Mucosa of descending colon (tissue), 3 donors: ENCODE data around the gene TUBG1. TPM values are rescaled to one million over a fixed set of nuclear protein-coding genes. Genes with fewer than 3 reads are reported as not detected.
"Not testable (repeated sequence)": the region's sequence is repeated elsewhere in the genome, so short reads cannot be mapped to it uniquely, and the experiment has no call there.

Experiments used
- ATAC-seq: fragments of 200-7000 bp; cut with Tn5 transposase; one replicate; pipeline ENCODE4 v1.9.1; 2020; ENCODE audit warnings: mild to moderate bottlenecking, moderate library complexity
- DNase-seq, 3 donors: peaks; one replicate each; pipeline ENCODE4 v3.0.0-alpha.2; 2020
- H3K36me3 ChIP-seq: fragments of 200-600 bp; one replicate; pipeline ENCODE4 v1.8.0; 2021; ENCODE audit warnings: low read depth, mild to moderate bottlenecking
- H3K4me1 ChIP-seq: fragments of 200-600 bp; one replicate; pipeline ENCODE4 v1.8.0; 2021; ENCODE audit warnings: low read depth, mild to moderate bottlenecking
- H3K4me3 ChIP-seq: fragments of 200-600 bp; one replicate; pipeline ENCODE4 v1.8.0; 2021; ENCODE audit warnings: mild to moderate bottlenecking
- H3K9me3 ChIP-seq: fragments of 200-600 bp; one replicate; pipeline ENCODE4 v1.8.0; 2021; ENCODE audit warnings: mild to moderate bottlenecking
- CTCF ChIP-seq: fragments of 200-600 bp; IDR thresholded peaks from one replicate; pipeline ENCODE4 v1.8.0; 2022; ENCODE audit warnings: antibody characterized with exemption, mild to moderate bottlenecking
- intact Hi-C, 2 donors: fragments of 100-400 bp; cut with DNase I in 1 of 2; cut with micrococcal nuclease in 1 of 2; formaldehyde crosslinking; loops; one replicate each; pipeline versions ENCODE4 v1.11.0 to v1.11.1; 2022; cut with DNase I, micrococcal nuclease
- total RNA-seq, 3 donors: library from RNA; stranded (reverse); fragmentation: NEBNext Ultra II Directional in 2 of 3; extraction: Animal tissue kit (Norgen Biotek cat#: 25700) in 2 of 3; gene quantifications; one replicate each; pipeline versions ENCODE4 v1.2.1 to v1.2.4, GENCODE V29; 2021 to 2023
- donor health status: DM: no; HTN: no; CAD: no; lungs with moderate emphysema.
- donor health status: DM: no; HTN: no; CAD: no.
- donor health status: DM: no; HTN: yes; CAD: no.

Gene TUBG1
- total RNA-seq, 3 donors from 2014 or later = 17.2 to 42.6 (median 40.9) TPM

- Histone ChIP-seq H3K4me1 (no peaks in the 10 kb centered on the region), H3K9me3 (no peaks in the 10 kb centered on the region), H3K36me3 (no peaks in the 10 kb centered on the region), H3K4me3 (no peak overlapping the region)
- TF ChIP-seq CTCF = no peak
- no peak for ATAC-seq
- no peak for DNase-seq
- intact Hi-C loops = no loop called here
These were observed 10.6 kb upstream of the TUBG1 start for GRCh38 chr17:42598905-42599304.

- DNase-seq = no peak
- no peaks in the 10 kb centered on the region for H3K36me3 ChIP-seq
- TF ChIP-seq CTCF = no peak
- peaks cover 9% of the 10 kb centered on the region for H3K4me1 ChIP-seq
- ATAC-seq = no peak
- H3K4me3 ChIP-seq = no peak overlapping the region
- no peaks in the 10 kb centered on the region for H3K9me3 ChIP-seq
- intact Hi-C loops = no loop called here
These were observed 6.2 kb upstream of the TUBG1 start for GRCh38 chr17:42603318-42603717.

- peaks cover 13% of the 10 kb centered on the region for H3K4me1 ChIP-seq
- no peaks in the 10 kb centered on the region for H3K9me3 ChIP-seq
- peaks cover 4% of the 10 kb centered on the region for H3K36me3 ChIP-seq
- intact Hi-C loops = no loop called here
- H3K4me3 ChIP-seq = no peak overlapping the region
- no peak for ATAC-seq
- TF ChIP-seq CTCF = no peak
- no peak for DNase-seq
These were observed 1.7 kb upstream of the TUBG1 start for GRCh38 chr17:42607769-42608168.

- ATAC-seq = peak; percentile 70
- peaks cover 13% of the 10 kb centered on the region for H3K4me1 ChIP-seq
- no peak for TF ChIP-seq CTCF
- peak in 1 of 3 donors; percentile 57 for DNase-seq
- H3K36me3 ChIP-seq = peaks cover 4% of the 10 kb centered on the region
- intact Hi-C loops = no loop called here
- peak overlapping the region; percentile 68 for H3K4me3 ChIP-seq
- no peaks in the 10 kb centered on the region for H3K9me3 ChIP-seq
These were observed 940 bp upstream of the TUBG1 start for GRCh38 chr17:42608305-42609181.

GRCh38 chr17:42609814-42610801, 625 bp downstream of the TUBG1 start:
- ATAC-seq (peak; percentile 25), DNase-seq (peak; percentile 12 to 72 (median 65))
- peak overlapping the region; percentile 68 for H3K4me3 ChIP-seq
- H3K9me3 ChIP-seq, H3K36me3 ChIP-seq, intact Hi-C loops: not testable (repeated sequence)
- peaks cover 13% of the 10 kb centered on the region for H3K4me1 ChIP-seq

- H3K9me3 ChIP-seq = no peaks in the 10 kb centered on the region
- intact Hi-C loops = no loop called here
- H3K4me1 ChIP-seq = peaks cover 13% of the 10 kb centered on the region
- DNase-seq = no peak
- TF ChIP-seq CTCF = no peak
- ATAC-seq = no peak
- H3K36me3 ChIP-seq = peaks cover 8% of the 10 kb centered on the region
- no peak overlapping the region for H3K4me3 ChIP-seq
These were observed 2.5 kb downstream of the TUBG1 start for GRCh38 chr17:42612013-42612412.
